A673 (cell line): ENCODE results near the gene TEN1. TPM values are rescaled to one million over a fixed set of nuclear protein-coding genes. Genes with fewer than 3 reads are reported as not detected.

Experiments used
- BruUV-seq: library from RNA; stranded (reverse); fragments of 400-500 nt; replicated peaks from 2 replicates; lab custom pipeline; 2021; lab: Mats Ljungman, UMichigan
- CTCF ChIA-PET: fragments of 300-600 bp; sonication (Branson Sonifier 250); formaldehyde crosslinking; loops from one replicate; lab custom pipeline; 2022; ENCODE audit warnings: antibody characterized with exemption; lab: Charles Lee
- POLR2A ChIA-PET: fragments of 300-600 bp; sonication (Branson Sonifier 250); formaldehyde crosslinking; loops from one replicate; lab custom pipeline; 2022; ENCODE audit warnings: antibody characterized with exemption; ENCODE audit not compliant: low non-redundant PET; lab: Charles Lee
- DNase-seq: peaks from one replicate; pipeline ENCODE4 v3.0.0-alpha.2; 2015; ENCODE audit warnings: low spot score
- H3K27ac ChIP-seq: fragments of 200-600 bp; sonication (generic); 2 replicates; pipeline ENCODE4 v1.5.1; 2016; ENCODE audit warnings: mixed run types, low read depth, mild to moderate bottlenecking, mixed read lengths, antibody characterized with exemption, low read length; ENCODE audit not compliant: poor library complexity, severe bottlenecking
- H3K27me3 ChIP-seq: fragments of 200-600 bp; sonication (generic); replicated peaks from 2 replicates; pipeline ENCODE4 v1.6.1; 2017; ENCODE audit warnings: mixed run types, low read depth, mild to moderate bottlenecking, mixed read lengths, antibody characterized with exemption, low read length; ENCODE audit not compliant: insufficient read depth, poor library complexity
- H3K36me3 ChIP-seq: fragments of 200-600 bp; sonication (generic); 2 replicates; pipeline ENCODE4 v1.6.1; 2016; ENCODE audit warnings: mixed run types, mild to moderate bottlenecking, mixed read lengths, antibody characterized with exemption, low read length; ENCODE audit not compliant: insufficient read depth, poor library complexity, severe bottlenecking
- H3K4me1 ChIP-seq: fragments of 200-600 bp; sonication (generic); 2 replicates; pipeline ENCODE4 v1.6.1; 2017; ENCODE audit warnings: mixed run types, mild to moderate bottlenecking, mixed read lengths, antibody characterized with exemption, low read length; ENCODE audit not compliant: insufficient read depth, poor library complexity, severe bottlenecking
- H3K4me3 ChIP-seq: fragments of 200-600 bp; sonication (generic); 2 replicates; pipeline ENCODE4 v1.5.1; 2016; ENCODE audit warnings: low read depth, mixed run types, mild to moderate bottlenecking, mixed read lengths, low read length; ENCODE audit not compliant: poor library complexity, severe bottlenecking
- H3K9me3 ChIP-seq: fragments of 200-600 bp; sonication (generic); 2 replicates; pipeline ENCODE4 v1.6.1; 2016; ENCODE audit warnings: mixed run types, low read depth, mild to moderate bottlenecking, mixed read lengths, antibody characterized with exemption, low read length; ENCODE audit not compliant: poor library complexity, severe bottlenecking
- EZH2 ChIP-seq: fragments of 200-600 bp; sonication (generic); IDR thresholded peaks from 2 replicates; pipeline ENCODE4 v1.6.1; 2017; ENCODE audit warnings: borderline replicate concordance, low read depth, mild to moderate bottlenecking, mixed read lengths, antibody characterized with exemption, low read length; ENCODE audit not compliant: poor library complexity, severe bottlenecking
- intact Hi-C: fragments of 100-400 bp; cut with micrococcal nuclease; formaldehyde crosslinking; loops from one replicate; pipeline ENCODE4 v1.10.0; 2022; ENCODE audit not compliant: unreplicated experiment
- total RNA-seq: library from RNA; stranded (reverse); gene quantifications from 2 replicates; pipeline ENCODE4 v1.2.3, GENCODE V29; 2021
- TF ChIP-seq, protein P1 (sequence below): fragments of 300-800, 200-600 bp; sonication (generic); conservative IDR thresholded peaks from 2 replicates; pipeline ENCODE4 v1.5.1; 2017; ENCODE audit warnings: low read depth, mild to moderate bottlenecking, antibody characterized with exemption, low read length, moderate library complexity, mixed read lengths

TEN1 gene
- total RNA-seq, 1 experiment from 2014 or later: 16.2 TPM

DNA sequence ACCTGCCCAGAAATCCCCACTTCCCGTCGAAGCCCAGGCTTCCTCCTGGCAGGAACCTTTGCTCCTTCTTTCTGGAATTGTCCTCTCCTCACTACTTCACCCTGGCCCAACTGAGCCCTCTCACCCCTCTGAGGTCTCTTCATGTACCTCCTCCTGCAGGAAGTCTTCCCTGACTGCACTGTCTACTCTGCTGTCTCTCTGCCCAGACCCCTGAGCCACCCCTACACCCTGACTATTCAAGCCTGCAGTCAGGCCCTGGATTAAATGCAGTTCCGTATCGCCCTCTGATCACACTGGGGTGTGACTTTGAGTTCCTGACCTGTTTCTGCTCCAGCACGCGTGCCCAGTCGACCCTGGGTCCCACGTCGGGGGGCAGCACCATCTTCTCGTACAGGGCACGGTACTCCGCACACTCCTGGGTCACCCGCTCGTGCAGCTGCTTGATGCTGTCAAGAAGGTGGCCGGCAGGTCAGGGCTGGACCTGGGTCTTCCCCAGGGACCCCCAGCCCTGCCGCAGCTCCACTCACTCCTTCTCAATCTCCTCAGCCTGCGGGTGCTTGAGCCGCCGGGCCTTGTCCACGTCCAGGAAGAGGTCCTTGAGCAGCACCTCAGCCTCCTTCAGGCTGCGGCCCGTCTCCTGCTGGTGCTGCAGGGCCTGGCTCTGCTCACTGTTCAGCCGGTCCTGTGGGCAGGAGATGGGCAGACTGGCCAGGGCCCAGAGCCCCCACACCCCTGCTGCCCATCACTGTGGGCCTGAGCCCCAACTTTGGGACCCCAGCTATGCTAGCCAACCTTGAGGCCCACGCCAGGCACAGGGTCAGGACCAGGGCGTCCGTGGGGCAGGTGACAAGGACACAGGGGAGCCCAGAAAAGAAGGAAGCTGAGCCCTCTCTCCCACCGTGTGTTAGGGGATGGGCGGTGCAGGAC, 44.2 kb downstream of the TEN1 start:
- TF ChIP-seq, protein P1, sequence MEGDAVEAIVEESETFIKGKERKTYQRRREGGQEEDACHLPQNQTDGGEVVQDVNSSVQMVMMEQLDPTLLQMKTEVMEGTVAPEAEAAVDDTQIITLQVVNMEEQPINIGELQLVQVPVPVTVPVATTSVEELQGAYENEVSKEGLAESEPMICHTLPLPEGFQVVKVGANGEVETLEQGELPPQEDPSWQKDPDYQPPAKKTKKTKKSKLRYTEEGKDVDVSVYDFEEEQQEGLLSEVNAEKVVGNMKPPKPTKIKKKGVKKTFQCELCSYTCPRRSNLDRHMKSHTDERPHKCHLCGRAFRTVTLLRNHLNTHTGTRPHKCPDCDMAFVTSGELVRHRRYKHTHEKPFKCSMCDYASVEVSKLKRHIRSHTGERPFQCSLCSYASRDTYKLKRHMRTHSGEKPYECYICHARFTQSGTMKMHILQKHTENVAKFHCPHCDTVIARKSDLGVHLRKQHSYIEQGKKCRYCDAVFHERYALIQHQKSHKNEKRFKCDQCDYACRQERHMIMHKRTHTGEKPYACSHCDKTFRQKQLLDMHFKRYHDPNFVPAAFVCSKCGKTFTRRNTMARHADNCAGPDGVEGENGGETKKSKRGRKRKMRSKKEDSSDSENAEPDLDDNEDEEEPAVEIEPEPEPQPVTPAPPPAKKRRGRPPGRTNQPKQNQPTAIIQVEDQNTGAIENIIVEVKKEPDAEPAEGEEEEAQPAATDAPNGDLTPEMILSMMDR: no peak
- no peak for TF ChIP-seq EZH2
- ChIA-PET CTCF (no interaction called here), POLR2A (no interaction called here)
- intact Hi-C loops: no loop called here
- H3K4me1 ChIP-seq: no peaks in the 10 kb centered on the region
- BruUV-seq: no TSS peak
- H3K27ac ChIP-seq: no peak overlapping the region
- no peak overlapping the region for H3K4me3 ChIP-seq
- peaks cover 4% of the 10 kb centered on the region for H3K27me3 ChIP-seq
- DNase-seq: no peak
- no peaks in the 10 kb centered on the region for H3K36me3 ChIP-seq
- no peaks in the 10 kb centered on the region for H3K9me3 ChIP-seq

DNA sequence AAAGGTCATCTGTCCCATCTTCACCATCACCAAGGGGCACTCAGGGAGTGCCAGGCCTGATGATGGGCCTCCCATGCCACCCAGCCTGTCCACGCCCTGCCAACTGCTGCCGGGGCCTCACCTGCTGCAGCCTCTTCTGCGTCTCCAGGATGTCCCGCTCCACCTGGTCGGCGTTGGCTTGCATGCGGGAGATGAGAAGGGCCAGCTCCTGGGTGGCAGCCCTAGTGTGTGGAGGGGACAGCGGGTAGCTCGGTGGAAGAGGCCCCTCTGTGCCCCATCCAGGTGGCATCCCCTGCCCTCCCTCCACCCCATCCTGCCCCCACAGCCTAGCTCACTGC, 44.8 kb downstream of the TEN1 start:
- ChIA-PET POLR2A (no interaction called here), CTCF (no interaction called here)
- Histone ChIP-seq H3K9me3 (no peaks in the 10 kb centered on the region), H3K4me3 (no peak overlapping the region), H3K36me3 (no peaks in the 10 kb centered on the region), H3K27ac (no peak overlapping the region), H3K27me3 (peaks cover 4% of the 10 kb centered on the region), H3K4me1 (peaks cover 1% of the 10 kb centered on the region)
- intact Hi-C loops: no loop called here
- DNase-seq: no peak
- TF ChIP-seq, protein P1: no peak
- TF ChIP-seq EZH2: no peak
- BruUV-seq: no TSS peak

DNA sequence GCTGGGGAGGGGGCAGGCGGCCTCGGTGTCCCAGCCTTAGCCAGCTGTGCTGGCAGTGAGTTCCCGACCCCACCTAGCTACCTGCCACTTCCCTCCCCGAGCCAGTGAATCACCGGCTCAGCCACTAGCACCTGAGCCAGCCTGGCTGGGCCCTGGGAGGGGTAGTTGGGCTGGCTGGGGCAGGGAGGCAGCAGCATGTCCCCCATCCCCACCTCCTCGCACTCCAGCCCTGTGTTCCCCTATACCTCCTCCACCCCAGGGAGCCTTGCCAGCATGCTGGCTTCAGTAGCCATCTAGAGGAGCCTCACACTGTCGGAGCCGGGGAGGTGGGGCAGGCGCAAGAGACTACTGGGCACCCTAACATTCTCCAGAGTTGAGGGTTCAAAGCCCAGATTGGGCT, 45.3 kb downstream of the TEN1 start:
- H3K27ac ChIP-seq: no peak overlapping the region
- DNase-seq: no peak
- ChIA-PET CTCF (no interaction called here), POLR2A (no interaction called here)
- BruUV-seq: no TSS peak
- H3K27me3 ChIP-seq: peaks cover 4% of the 10 kb centered on the region
- no peaks in the 10 kb centered on the region for H3K36me3 ChIP-seq
- H3K9me3 ChIP-seq: no peaks in the 10 kb centered on the region
- intact Hi-C loops: no loop called here
- TF ChIP-seq, protein P1: no peak
- no peak for TF ChIP-seq EZH2
- H3K4me1 ChIP-seq: peaks cover 6% of the 10 kb centered on the region
- H3K4me3 ChIP-seq: no peak overlapping the region
